Caco-2 (cell line): ENCODE data around the gene SMNDC1. TPM values are rescaled to one million over a fixed set of nuclear protein-coding genes. Genes with fewer than 3 reads are reported as not detected.

Experiments used
- BruUV-seq: library from RNA; stranded (reverse); fragments of 400-500 nt; replicated peaks from 2 replicates; lab custom pipeline; 2021; lab: Mats Ljungman, UMichigan
- CTCF ChIA-PET: fragments of 300-600 bp; sonication (Branson Sonifier 250); formaldehyde crosslinking; loops from one replicate; lab custom pipeline; 2022; ENCODE audit warnings: antibody characterized with exemption; lab: Charles Lee
- POLR2A ChIA-PET: fragments of 300-600 bp; sonication (Branson Sonifier 250); formaldehyde crosslinking; loops from one replicate; lab custom pipeline; 2022; ENCODE audit warnings: antibody characterized with exemption; lab: Charles Lee
- DNase-seq, 2 experiments: peaks; one replicate each; pipeline versions ENCODE4 v3.0.0 to v3.0.0-alpha.2; 2020 to 2022
- H3K27me3 ChIP-seq: replicated peaks from 2 replicates; pipeline ENCODE4 v1.6.0; 2011; ENCODE audit warnings: low read length; ENCODE audit not compliant: control insufficient read depth, insufficient read depth
- H3K36me3 ChIP-seq: 2 replicates; pipeline ENCODE4 v1.5.1; 2011; ENCODE audit warnings: low read length; ENCODE audit not compliant: control insufficient read depth, insufficient read depth
- H3K4me1 ChIP-seq: fragments of 250-450 bp; sonication (Bioruptor Pico); 2 replicates; pipeline ENCODE4 v1.5.1; 2020; ENCODE audit warnings: mild to moderate bottlenecking
- H3K4me3 ChIP-seq: 2 replicates; pipeline ENCODE4 v1.5.1; 2011; ENCODE audit warnings: low read depth, mild to moderate bottlenecking, control low read depth, low read length
- H3K9me3 ChIP-seq: fragments of 250-450 bp; sonication (Bioruptor Pico); 2 replicates; pipeline ENCODE4 v1.5.1; 2020; ENCODE audit warnings: mild to moderate bottlenecking, moderate library complexity
- H3K27ac Mint-ChIP-seq: one replicate; pipeline ENCODE4 v1.8.0; 2022; ENCODE audit warnings: mixed read lengths; ENCODE audit not compliant: unreplicated experiment
- H3K27me3 Mint-ChIP-seq: one replicate; pipeline ENCODE4 v1.8.0; 2022; ENCODE audit warnings: mixed read lengths; ENCODE audit not compliant: insufficient read depth, unreplicated experiment
- H3K36me3 Mint-ChIP-seq: one replicate; pipeline ENCODE4 v1.8.0; 2022; ENCODE audit warnings: mild to moderate bottlenecking, mixed read lengths; ENCODE audit not compliant: insufficient read depth, unreplicated experiment
- H3K4me1 Mint-ChIP-seq: one replicate; pipeline ENCODE4 v1.8.0; 2022; ENCODE audit warnings: low read depth, mixed read lengths; ENCODE audit not compliant: unreplicated experiment
- H3K4me3 Mint-ChIP-seq: one replicate; pipeline ENCODE4 v1.8.0; 2022; ENCODE audit warnings: mild to moderate bottlenecking, moderate library complexity, mixed read lengths; ENCODE audit not compliant: unreplicated experiment
- H3K9me3 Mint-ChIP-seq: one replicate; pipeline ENCODE4 v1.8.0; 2022; ENCODE audit warnings: mixed read lengths; ENCODE audit not compliant: unreplicated experiment
- intact Hi-C: fragments of 100-400 bp; cut with micrococcal nuclease; formaldehyde crosslinking; loops from one replicate; pipeline ENCODE4 v1.10.0; 2022; ENCODE audit not compliant: unreplicated experiment
- total RNA-seq: library from RNA; stranded (reverse); gene quantifications from 2 replicates; pipeline ENCODE4 v1.2.3, GENCODE V29; 2022
- TF ChIP-seq, protein P1 (sequence below), 2 experiments: fragments of 200-600 bp in 1 of 2; IDR thresholded peaks; 1 replicate in 1 of 2; 2 replicates in 1 of 2; pipeline versions ENCODE4 v1.5.1 to v1.8.0; 2011 to 2022; ENCODE audit warnings: antibody characterized with exemption in 1 of 2, control low read depth in 1 of 2, inconsistent platforms in 1 of 2, low read depth in 1 of 2, low read length in 1 of 2, mild to moderate bottlenecking in 1 of 2, moderate library complexity in 1 of 2; ENCODE audit not compliant: insufficient read depth in 1 of 2, severe bottlenecking in 1 of 2, unreplicated experiment in 1 of 2

Gene SMNDC1
- total RNA-seq, 1 experiment from 2014 or later = 52.4 TPM

DNA sequence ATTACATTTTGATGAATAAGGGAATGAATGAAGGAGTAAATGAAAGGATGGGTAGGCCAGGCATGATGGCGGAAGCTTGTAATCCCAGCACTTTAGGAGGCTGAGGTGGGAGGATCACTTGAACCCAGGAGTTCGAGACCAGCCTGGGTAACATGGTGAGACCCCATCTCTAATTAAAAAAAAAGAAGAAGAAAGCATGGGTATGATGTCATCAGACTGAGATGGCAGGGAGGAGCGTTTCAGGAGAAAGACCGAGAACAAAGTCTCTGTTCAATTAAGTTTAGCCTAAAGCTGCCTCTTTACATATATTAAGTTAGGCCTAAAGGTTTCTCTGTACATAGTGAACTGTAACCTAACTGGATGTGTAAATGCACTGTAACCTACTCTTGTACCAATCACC, 42.2 kb upstream of the SMNDC1 start:
- no peak for DNase-seq
- no peaks in the 10 kb centered on the region for H3K4me1 Mint-ChIP-seq
- ChIA-PET POLR2A (no interaction called here), CTCF (interaction anchor here (1.1 kb wide), 1 partner anchor 10 kb away, joined by 4 read pairs; no protein-coding TSS in a partner anchor)
- no peaks in the 10 kb centered on the region for H3K36me3 Mint-ChIP-seq
- H3K9me3 Mint-ChIP-seq = no peaks in the 10 kb centered on the region
- Histone ChIP-seq H3K4me1 (no peaks in the 10 kb centered on the region), H3K9me3 (no peaks in the 10 kb centered on the region), H3K36me3 (no peaks in the 10 kb centered on the region), H3K4me3 (no peak overlapping the region), H3K27me3 (no peaks in the 10 kb centered on the region)
- TF ChIP-seq, protein P1, sequence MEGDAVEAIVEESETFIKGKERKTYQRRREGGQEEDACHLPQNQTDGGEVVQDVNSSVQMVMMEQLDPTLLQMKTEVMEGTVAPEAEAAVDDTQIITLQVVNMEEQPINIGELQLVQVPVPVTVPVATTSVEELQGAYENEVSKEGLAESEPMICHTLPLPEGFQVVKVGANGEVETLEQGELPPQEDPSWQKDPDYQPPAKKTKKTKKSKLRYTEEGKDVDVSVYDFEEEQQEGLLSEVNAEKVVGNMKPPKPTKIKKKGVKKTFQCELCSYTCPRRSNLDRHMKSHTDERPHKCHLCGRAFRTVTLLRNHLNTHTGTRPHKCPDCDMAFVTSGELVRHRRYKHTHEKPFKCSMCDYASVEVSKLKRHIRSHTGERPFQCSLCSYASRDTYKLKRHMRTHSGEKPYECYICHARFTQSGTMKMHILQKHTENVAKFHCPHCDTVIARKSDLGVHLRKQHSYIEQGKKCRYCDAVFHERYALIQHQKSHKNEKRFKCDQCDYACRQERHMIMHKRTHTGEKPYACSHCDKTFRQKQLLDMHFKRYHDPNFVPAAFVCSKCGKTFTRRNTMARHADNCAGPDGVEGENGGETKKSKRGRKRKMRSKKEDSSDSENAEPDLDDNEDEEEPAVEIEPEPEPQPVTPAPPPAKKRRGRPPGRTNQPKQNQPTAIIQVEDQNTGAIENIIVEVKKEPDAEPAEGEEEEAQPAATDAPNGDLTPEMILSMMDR (IDR thresholded peaks at IDR 0.05; ENCODE audit: insufficient read depth in 1 of 2, low read depth in 1 of 2, low read length in 1 of 2, severe bottlenecking in 1 of 2, unreplicated experiment in 1 of 2) = no peak
- no peak overlapping the region for H3K27ac Mint-ChIP-seq
- H3K27me3 Mint-ChIP-seq = no peaks in the 10 kb centered on the region
- H3K4me3 Mint-ChIP-seq = no peak overlapping the region
- no TSS peak for BruUV-seq
- intact Hi-C loops = no loop called here

DNA sequence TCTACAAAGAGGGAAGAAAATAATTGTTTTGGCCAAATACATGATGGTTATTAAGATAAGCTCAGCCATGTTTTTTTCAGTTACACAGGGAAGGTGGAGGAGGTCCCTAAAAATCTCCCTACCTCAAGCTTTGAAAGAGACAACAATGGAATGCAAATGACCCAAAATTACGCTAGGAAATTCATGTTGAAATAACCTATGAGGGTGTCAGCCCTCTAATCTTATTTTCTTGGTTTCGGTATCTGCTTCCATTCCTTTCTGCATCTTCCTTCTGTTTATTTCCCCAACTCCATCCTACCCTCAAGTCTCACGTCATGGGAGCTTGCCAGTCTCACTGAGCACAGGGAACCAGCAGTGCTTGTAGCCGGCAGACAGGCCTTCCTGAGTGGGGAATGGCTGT, 40.6 kb upstream of the SMNDC1 start:
- no peak overlapping the region for H3K27ac Mint-ChIP-seq
- no peaks in the 10 kb centered on the region for H3K36me3 Mint-ChIP-seq
- no peaks in the 10 kb centered on the region for H3K9me3 Mint-ChIP-seq
- no TSS peak for BruUV-seq
- H3K4me3 Mint-ChIP-seq = no peak overlapping the region
- H3K4me1 Mint-ChIP-seq = no peaks in the 10 kb centered on the region
- no peak for DNase-seq
- intact Hi-C loops = no loop called here
- Histone ChIP-seq H3K9me3 (no peaks in the 10 kb centered on the region), H3K4me3 (no peak overlapping the region), H3K4me1 (no peaks in the 10 kb centered on the region), H3K27me3 (no peaks in the 10 kb centered on the region), H3K36me3 (no peaks in the 10 kb centered on the region)
- TF ChIP-seq, protein P1 (IDR thresholded peaks at IDR 0.05; ENCODE audit: insufficient read depth in 1 of 2, low read depth in 1 of 2, low read length in 1 of 2, severe bottlenecking in 1 of 2, unreplicated experiment in 1 of 2) = no peak
- POLR2A ChIA-PET = no interaction called here
- no peaks in the 10 kb centered on the region for H3K27me3 Mint-ChIP-seq
- CTCF ChIA-PET = no interaction called here

DNA sequence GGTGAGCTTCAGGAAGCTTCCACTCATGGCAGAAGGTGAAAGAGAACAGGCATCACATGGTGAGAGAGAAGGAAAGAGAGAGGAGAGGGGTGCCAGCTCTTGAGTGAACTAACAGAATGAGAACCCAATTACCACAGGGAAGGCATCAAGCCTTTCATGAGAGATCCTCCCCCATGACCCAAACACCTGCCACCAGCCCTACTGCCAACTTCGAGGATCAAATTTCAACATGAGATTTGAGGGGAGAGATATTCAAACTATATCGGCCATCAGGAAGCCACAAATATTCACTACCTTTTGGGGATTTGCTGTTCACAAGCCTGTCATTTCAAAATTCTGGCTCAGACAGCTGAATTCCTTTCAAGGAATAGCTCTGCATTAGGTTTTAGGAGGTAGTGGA, 39.9 kb upstream of the SMNDC1 start:
- Histone ChIP-seq H3K9me3 (no peaks in the 10 kb centered on the region), H3K27me3 (no peaks in the 10 kb centered on the region), H3K4me3 (no peak overlapping the region), H3K36me3 (no peaks in the 10 kb centered on the region), H3K4me1 (no peaks in the 10 kb centered on the region)
- POLR2A ChIA-PET = no interaction called here
- H3K27me3 Mint-ChIP-seq = no peaks in the 10 kb centered on the region
- no peak overlapping the region for H3K4me3 Mint-ChIP-seq
- H3K9me3 Mint-ChIP-seq = no peaks in the 10 kb centered on the region
- H3K4me1 Mint-ChIP-seq = no peaks in the 10 kb centered on the region
- CTCF ChIA-PET = no interaction called here
- TF ChIP-seq, protein P1 (IDR thresholded peaks at IDR 0.05; ENCODE audit: insufficient read depth in 1 of 2, low read depth in 1 of 2, low read length in 1 of 2, severe bottlenecking in 1 of 2, unreplicated experiment in 1 of 2) = no peak
- no peak overlapping the region for H3K27ac Mint-ChIP-seq
- no peaks in the 10 kb centered on the region for H3K36me3 Mint-ChIP-seq
- DNase-seq = no peak
- no TSS peak for BruUV-seq
- intact Hi-C loops = no loop called here
